H1 (cell line): ENCODE measurements around the gene CMBL. TPM values are rescaled to one million over a fixed set of nuclear protein-coding genes. Genes with fewer than 3 reads are reported as not detected.

ENCODE experiments used
- polyA plus RNA-seq, 7 experiments: library from polyadenylated mRNA; depleted of rRNA in 3 of 7; stranded (reverse) in 5 of 7; unstranded in 2 of 7; fragments of >200 nt in 5 of 7; fragments of 200-250 nt in 2 of 7; gene quantifications; 1 replicate in 5 of 7; 2 replicates in 1 of 7; 4 replicates in 1 of 7; pipeline versions ENCODE4 v1.2.1 to v1.2.3, GENCODE V29; 2011 to 2013; ENCODE audit warnings: missing spikeins in 2 of 7, mixed read lengths in 2 of 7
- total RNA-seq: library from RNA; stranded (reverse); fragmentation: NEBNext Ultra II Directional; extraction: Animal tissue kit (Norgen Biotek cat#: 25700); gene quantifications from 2 replicates; pipeline ENCODE4 v1.2.1, GENCODE V29; 2021
- TF ChIP-seq, protein P1 (sequence below): IDR thresholded peaks from 2 replicates; pipeline ENCODE4 v1.6.1; 2012; ENCODE audit warnings: inconsistent platforms

The CMBL gene
- total and polyA plus RNA-seq, 2 of the 8 experiments (the other 6 are each of a cell fraction or from before 2014, with no cell fraction given): 27.9 to 32.1 TPM

DNA sequence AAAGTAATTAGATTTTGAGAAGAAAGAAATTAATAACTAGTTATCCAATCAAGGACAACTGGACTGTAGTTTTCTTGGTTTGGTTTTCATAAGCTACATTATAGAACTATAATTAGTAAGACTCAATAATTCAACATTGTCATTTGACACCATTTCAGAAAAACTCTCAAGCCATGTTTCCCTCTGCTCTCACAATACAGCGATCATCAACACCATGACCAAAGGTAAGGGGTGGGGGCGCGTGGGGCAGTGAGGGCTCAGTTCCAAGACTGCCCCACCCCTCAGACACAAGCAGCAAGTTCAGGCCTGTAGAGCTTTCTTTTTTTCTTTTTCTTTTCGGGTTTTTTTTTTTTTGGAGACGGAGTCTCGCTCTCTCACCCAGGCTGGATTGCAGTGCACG is 6.4 kb downstream of the CMBL start (continued):
- TF ChIP-seq, protein P1, sequence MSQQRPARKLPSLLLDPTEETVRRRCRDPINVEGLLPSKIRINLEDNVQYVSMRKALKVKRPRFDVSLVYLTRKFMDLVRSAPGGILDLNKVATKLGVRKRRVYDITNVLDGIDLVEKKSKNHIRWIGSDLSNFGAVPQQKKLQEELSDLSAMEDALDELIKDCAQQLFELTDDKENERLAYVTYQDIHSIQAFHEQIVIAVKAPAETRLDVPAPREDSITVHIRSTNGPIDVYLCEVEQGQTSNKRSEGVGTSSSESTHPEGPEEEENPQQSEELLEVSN: no peak
- TF ChIP-seq, all 59 proteins: peak for 0
